T-helper 17 cell (primary cell): Measurements from ENCODE around the gene ZFHX3. TPM values are rescaled to one million over a fixed set of nuclear protein-coding genes. Genes with fewer than 3 reads are reported as not detected.

Experiments
- ATAC-seq: fragments of 150-1000 bp; cut with Tn5 transposase; 2 replicates; pipeline ENCODE4 v1.10.0; 2021; ENCODE audit warnings: mild to moderate bottlenecking, moderate library complexity
- DNase-seq, 3 donors: peaks; one replicate each; pipeline versions ENCODE4 v3.0.0 to v3.0.0-alpha.2; 2020 to 2021
- H3K9me3 ChIP-seq: one replicate; pipeline ENCODE4 v1.7.0; 2013; ENCODE audit warnings: low read length, mild to moderate bottlenecking; ENCODE audit not compliant: control insufficient read depth, poor library complexity, severe bottlenecking
- H3K27ac Mint-ChIP-seq: one replicate; pipeline ENCODE4 v1.8.0; 2022; ENCODE audit warnings: mild to moderate bottlenecking, moderate library complexity, mixed read lengths
- H3K27me3 Mint-ChIP-seq: one replicate; pipeline ENCODE4 v1.8.0; 2022; ENCODE audit warnings: mixed read lengths
- H3K36me3 Mint-ChIP-seq: one replicate; pipeline ENCODE4 v1.8.0; 2022; ENCODE audit warnings: low read depth, mixed read lengths
- H3K4me1 Mint-ChIP-seq: one replicate; pipeline ENCODE4 v1.8.0; 2022; ENCODE audit warnings: mild to moderate bottlenecking, mixed read lengths
- H3K4me3 Mint-ChIP-seq: one replicate; pipeline ENCODE4 v1.8.0; 2022; ENCODE audit warnings: mild to moderate bottlenecking, moderate library complexity, mixed read lengths
- total RNA-seq, 4 donors: library from RNA in 2 of 4; stranded (reverse) in 2 of 4; gene quantifications; one replicate each; pipeline ENCODE4 v1.2.3 and lab custom pipeline; 2022 to 2026

ZFHX3 gene
- total RNA-seq, 2 donors from 2014 or later = 0.94 to 2.2 TPM

DNA sequence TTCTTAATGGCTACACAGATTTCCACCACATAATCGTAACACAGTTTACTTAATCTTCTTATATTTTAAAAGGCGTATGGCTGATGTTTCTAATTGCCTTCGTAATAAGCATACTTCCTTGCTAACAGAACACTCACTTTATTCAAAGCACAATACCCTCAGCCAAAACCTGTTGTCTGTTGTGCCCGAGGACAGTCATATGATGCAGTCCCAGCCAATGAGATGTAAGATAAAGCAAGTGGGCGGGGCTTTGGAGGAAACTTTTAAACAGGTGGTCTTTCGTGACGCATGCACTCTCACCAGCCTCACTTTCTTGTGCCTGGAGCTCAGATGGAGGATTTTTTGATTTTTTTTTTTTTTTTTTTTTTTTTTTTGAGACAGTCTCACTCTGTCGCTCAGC lies 174.1 kb downstream of the ZFHX3 start:
- Mint-ChIP-seq H3K4me3 (no peak overlapping the region), H3K36me3 (no peaks in the 10 kb centered on the region), H3K4me1 (no peaks in the 10 kb centered on the region), H3K27me3 (peaks cover 14% of the 10 kb centered on the region), H3K27ac (no peak overlapping the region)
- ATAC-seq (no peak), DNase-seq (no peak)
- no peaks in the 10 kb centered on the region for H3K9me3 ChIP-seq

DNA sequence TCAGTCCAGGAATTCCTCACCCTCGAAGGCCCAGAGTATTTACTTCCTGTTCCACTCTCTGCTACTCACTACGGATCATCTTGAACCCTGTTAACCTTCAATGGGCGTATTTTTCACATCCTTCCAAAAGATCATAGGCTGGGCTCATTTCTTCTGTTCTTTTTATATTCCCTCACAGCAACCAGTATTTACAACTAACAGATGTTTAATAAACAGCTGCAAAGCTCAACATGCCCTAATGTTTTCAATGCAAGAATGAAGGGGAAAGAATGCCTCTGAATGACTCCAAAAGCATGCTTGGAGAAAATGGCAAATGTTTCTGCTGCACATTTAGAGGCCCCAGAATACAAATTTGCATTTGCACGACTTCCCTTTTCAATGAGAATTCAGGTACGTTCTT lies 174.9 kb downstream of the ZFHX3 start:
- Mint-ChIP-seq H3K36me3 (no peaks in the 10 kb centered on the region), H3K27me3 (peaks cover 14% of the 10 kb centered on the region), H3K4me1 (no peaks in the 10 kb centered on the region), H3K27ac (no peak overlapping the region), H3K4me3 (no peak overlapping the region)
- DNase-seq (no peak), ATAC-seq (no peak)
- H3K9me3 ChIP-seq = no peaks in the 10 kb centered on the region

DNA sequence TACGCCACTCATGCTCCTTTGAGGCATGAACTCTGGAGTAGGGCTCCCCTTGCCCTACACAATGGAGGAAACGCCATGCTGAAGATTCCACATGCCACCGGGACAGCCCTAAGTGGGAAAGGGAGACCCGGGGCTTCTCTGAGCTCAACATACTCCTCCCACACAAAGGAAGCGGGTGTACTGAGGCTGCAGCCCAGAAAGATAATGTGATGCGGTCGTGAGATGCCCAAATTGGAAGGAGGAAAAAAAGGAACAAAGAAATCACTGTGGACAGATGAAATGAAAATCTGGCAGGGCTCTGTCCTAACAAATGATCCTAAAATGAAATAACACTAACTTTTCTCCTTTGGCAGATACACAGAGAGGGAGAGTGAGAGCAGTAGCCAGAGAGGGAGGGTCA lies 182.1 kb downstream of the ZFHX3 start:
- DNase-seq (no peak), ATAC-seq (no peak)
- no peaks in the 10 kb centered on the region for H3K4me1 Mint-ChIP-seq
- no peaks in the 10 kb centered on the region for H3K9me3 ChIP-seq
- H3K27me3 Mint-ChIP-seq = peaks cover 4% of the 10 kb centered on the region
- H3K36me3 Mint-ChIP-seq = no peaks in the 10 kb centered on the region
- H3K27ac Mint-ChIP-seq = no peak overlapping the region
- no peak overlapping the region for H3K4me3 Mint-ChIP-seq

DNA sequence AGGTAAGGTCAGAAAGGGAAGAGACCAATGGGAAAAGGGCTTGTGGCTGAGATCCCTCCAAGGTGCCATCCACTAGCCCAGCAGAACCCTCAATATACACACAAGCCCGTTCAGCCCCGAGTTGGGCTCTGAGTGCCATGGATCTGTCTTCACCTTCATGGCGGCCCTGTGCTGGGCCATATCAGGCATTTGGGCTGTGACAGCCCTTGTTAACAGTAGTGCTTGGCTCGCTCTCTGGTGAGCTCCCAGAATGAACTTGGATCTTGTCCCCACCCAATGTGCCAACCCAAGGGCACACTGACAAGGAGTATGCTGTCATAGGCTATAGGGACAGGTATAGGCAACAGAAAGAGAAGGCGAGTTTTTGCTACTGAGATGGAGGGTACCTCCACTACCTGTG lies 182.7 kb downstream of the ZFHX3 start:
- no peak overlapping the region for H3K4me3 Mint-ChIP-seq
- DNase-seq = no peak
- no peak overlapping the region for H3K27ac Mint-ChIP-seq
- H3K36me3 Mint-ChIP-seq = no peaks in the 10 kb centered on the region
- H3K4me1 Mint-ChIP-seq = no peaks in the 10 kb centered on the region
- peaks cover 9% of the 10 kb centered on the region for H3K27me3 Mint-ChIP-seq
- no peaks in the 10 kb centered on the region for H3K9me3 ChIP-seq
- ATAC-seq = no peak

DNA sequence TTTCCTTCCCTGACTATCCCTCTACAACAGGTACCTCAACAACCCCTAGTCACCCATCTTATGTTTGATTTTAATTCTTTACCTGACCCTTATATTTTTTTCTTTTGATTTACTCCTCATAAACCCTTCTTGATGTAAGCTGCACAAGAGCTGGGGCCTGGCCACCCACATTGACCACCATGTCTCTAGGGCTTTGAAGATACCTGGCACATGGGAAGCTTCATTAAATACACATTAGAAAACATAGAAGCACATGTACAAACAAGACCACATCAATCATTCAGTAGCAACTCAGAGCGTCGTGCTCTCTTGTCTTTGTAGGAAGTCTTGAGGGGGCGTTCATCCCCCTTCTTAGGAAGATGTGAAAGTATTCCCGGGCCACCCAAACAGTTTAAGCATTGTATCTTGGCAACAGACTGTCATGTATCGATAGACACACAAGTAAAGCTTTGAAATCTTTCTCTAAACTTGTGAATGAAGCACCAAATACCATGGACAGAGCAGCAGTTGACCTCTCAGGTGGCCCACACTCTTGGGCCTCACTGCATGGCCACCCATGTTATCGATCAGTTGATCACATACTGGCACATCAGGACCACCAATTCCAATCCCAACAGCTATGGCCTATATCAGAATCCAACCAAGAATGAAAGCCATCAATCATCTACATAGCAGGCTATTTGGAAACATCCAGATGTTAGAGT lies 183.6 kb downstream of the ZFHX3 start:
- ATAC-seq = no peak
- no peak for DNase-seq
- no peak overlapping the region for H3K4me3 Mint-ChIP-seq
- peaks cover 14% of the 10 kb centered on the region for H3K27me3 Mint-ChIP-seq
- H3K27ac Mint-ChIP-seq = no peak overlapping the region
- H3K9me3 ChIP-seq = no peaks in the 10 kb centered on the region
- H3K4me1 Mint-ChIP-seq = no peaks in the 10 kb centered on the region
- no peaks in the 10 kb centered on the region for H3K36me3 Mint-ChIP-seq

DNA sequence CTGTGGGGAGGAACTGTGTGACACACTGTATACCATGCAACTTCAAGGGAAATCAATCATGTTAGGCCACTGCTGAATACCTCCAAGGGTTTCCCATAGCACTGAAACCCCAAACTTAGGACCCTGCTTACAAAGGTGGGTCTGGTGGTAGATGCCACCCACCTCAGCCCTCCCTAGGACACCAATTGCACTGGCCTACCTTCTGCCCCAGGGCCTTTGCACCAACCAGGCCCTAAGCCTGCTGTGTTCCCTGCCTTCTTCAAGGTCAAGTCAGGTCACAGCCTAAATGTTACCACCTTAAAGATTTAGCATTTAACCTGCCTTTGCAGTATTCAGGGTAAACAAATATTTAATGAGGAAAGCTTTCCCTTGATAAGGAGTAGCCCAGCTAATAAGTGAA lies 185.8 kb downstream of the ZFHX3 start:
- no peaks in the 10 kb centered on the region for H3K36me3 Mint-ChIP-seq
- no peaks in the 10 kb centered on the region for H3K9me3 ChIP-seq
- DNase-seq (no peak), ATAC-seq (no peak)
- H3K27me3 Mint-ChIP-seq = peaks cover 28% of the 10 kb centered on the region
- H3K27ac Mint-ChIP-seq = no peak overlapping the region
- H3K4me1 Mint-ChIP-seq = no peaks in the 10 kb centered on the region
- no peak overlapping the region for H3K4me3 Mint-ChIP-seq

DNA sequence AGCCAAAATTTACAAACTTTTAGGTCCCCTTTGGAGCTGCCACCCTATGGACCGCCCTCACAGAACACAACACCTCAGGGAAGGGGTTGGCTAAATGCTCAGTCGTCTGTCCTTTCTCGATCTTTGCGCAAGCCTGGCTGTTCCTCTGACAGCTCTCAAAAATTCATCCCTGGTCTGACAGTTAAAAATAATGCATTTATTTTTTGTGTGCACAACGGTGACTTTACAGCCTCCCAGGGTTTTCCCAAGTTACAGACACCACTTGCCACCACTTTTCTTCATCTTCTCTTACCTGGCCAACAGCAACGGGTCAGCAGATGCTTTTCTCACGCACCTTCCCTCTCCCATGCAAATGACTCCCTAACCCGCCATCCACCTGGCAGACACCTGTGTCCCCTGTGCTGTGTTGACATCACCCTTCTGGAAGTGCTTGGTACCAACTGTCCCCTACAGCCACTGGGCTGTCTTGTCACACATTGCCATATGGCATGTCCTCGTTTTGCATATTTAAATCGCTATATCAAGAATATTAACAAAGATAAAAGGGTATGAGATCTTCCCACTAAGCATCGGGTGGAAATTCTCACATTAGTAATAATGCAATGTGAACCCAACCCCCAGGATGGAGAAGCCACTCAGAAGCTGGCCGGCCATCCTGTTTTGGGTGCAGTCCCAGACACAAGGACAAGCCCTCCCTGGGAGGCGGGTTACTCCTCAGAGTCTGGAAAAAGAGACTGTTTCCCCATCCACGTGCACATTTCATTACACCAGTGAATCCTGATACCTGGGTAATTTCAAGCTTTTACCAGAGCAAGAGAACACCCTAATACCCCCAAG lies 187.0 kb downstream of the ZFHX3 start:
- peaks cover 28% of the 10 kb centered on the region for H3K27me3 Mint-ChIP-seq
- no peak overlapping the region for H3K27ac Mint-ChIP-seq
- H3K4me1 Mint-ChIP-seq = no peaks in the 10 kb centered on the region
- no peaks in the 10 kb centered on the region for H3K36me3 Mint-ChIP-seq
- DNase-seq (no peak), ATAC-seq (no peak)
- H3K4me3 Mint-ChIP-seq = no peak overlapping the region
- no peaks in the 10 kb centered on the region for H3K9me3 ChIP-seq

DNA sequence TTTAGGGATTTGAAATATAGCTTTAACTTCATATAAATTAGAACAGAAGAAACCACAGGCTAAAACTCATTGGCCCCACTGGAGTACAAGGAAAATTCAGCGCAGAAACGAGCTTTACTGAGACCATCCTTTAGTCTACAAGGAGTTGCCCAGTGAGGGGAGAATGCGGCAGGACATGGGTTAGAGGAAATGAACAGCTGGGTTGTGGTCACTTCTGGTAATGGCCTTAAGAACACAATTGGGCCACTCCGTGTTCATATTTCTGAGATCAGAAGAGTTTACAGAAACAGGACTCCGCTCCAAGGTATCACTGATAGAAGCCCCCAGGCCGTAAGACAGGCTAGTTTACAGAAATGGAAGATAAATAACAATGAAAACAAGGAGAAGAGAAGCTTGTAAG lies 188.3 kb downstream of the ZFHX3 start:
- Mint-ChIP-seq H3K36me3 (no peaks in the 10 kb centered on the region), H3K4me1 (no peaks in the 10 kb centered on the region), H3K27ac (no peak overlapping the region), H3K27me3 (peaks cover 29% of the 10 kb centered on the region), H3K4me3 (no peak overlapping the region)
- ATAC-seq = no peak
- DNase-seq = no peak
- H3K9me3 ChIP-seq = no peaks in the 10 kb centered on the region

DNA sequence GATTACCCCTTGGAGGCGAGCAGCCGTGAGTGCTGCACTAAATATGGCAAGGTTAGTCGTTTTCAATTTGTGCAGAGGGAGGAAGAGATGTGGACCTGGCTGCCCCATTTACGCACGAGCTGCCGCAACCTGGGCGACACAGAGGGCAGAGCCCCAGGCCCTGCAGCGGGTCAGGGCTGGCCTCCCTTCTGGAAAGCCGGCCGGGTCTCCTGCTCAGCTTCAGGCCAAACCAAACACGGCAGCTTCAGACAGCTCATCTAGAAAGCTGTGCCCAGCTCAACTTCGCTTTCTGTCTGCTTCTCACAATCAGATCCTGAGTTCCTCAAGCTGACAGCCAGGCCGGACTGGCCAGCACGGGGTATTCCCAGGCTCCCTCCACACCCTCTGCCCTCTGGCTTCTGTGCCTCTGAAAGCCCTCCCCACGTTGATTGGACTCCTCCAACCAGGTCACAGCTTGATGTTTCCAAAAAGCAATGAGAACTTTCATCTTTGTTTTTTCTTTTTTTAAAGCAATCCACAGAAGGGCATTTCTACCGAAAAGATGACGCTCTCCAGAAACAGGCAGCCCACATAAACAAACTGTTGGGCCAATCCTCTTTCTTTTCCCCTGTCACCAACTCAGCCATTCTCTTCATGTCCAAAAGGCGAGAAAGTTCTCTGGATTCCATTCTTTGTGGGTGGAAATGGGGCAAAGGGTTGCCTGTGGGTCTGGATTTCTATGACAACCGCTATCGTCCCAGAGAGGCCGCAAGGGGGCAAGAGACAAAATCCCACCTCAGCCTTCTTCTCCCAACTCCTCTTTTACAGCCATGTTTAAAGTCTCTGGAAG lies 189.0 kb downstream of the ZFHX3 start:
- no peaks in the 10 kb centered on the region for H3K9me3 ChIP-seq
- H3K4me1 Mint-ChIP-seq = no peaks in the 10 kb centered on the region
- no peaks in the 10 kb centered on the region for H3K36me3 Mint-ChIP-seq
- H3K27me3 Mint-ChIP-seq = peaks cover 33% of the 10 kb centered on the region
- DNase-seq (no peak), ATAC-seq (no peak)
- H3K4me3 Mint-ChIP-seq = no peak overlapping the region
- H3K27ac Mint-ChIP-seq = no peak overlapping the region

DNA sequence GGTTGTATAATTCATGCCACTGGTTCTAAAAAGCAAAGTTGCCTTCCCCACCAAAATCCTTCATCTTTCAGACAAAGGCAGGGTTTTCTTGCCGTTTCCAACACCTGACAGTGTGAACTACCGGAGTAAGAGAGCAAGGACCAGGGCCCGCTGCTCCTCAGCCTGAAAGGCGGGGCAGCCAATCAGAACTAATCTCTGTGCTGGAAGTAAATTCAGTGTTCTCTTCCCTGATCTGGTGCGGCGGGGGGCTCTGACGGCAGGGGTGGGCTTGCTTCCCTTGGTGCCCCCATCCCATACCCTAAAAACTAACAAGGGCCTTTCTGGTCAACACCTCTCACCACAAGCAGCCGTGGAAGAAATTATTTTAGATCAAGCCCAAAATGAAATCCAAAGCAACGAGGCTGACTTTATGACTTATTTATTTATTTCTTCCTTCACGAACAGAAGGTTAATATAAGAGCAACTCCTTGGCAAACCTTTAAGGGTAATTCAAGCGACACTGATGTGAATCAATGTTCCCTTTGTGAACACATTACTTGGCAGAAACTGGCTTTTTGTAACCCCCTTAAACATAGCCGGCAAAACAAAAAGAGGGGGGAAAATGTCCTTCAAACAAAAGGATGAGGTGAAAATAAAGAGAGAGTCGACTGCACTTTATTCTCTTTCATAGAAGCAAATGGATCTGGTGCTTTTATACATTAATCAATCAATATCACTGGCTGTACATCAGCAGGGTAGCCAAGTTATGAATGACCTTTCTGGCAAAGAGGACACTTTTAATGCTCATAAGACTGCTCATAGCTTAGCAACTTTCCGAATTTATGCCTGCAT lies 189.9 kb downstream of the ZFHX3 start:
- H3K27me3 Mint-ChIP-seq = peaks cover 41% of the 10 kb centered on the region
- H3K27ac Mint-ChIP-seq = no peak overlapping the region
- no peak overlapping the region for H3K4me3 Mint-ChIP-seq
- no peak for ATAC-seq
- DNase-seq = no peak
- H3K36me3 Mint-ChIP-seq = no peaks in the 10 kb centered on the region
- H3K9me3 ChIP-seq = no peaks in the 10 kb centered on the region
- peaks cover 7% of the 10 kb centered on the region for H3K4me1 Mint-ChIP-seq

DNA sequence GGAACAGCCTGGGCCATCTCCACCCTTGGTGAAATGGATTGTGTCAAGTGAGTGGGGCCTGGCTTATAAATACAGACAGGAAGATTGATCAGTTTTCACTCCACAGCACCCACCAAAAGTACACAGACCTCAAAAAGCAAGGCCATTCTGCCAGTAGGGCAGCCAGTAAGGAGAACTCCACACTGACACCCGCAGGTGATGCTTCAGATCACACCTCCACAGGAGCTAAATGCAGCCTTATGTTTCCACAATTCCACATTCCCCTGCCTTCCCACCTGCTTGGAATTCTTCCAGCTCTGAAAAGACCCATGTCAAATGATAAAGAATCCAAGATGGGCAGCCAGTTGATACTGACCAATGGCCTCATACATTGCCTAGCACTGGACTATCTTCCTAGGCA lies 191.1 kb downstream of the ZFHX3 start:
- H3K27ac Mint-ChIP-seq = no peak overlapping the region
- H3K9me3 ChIP-seq = no peaks in the 10 kb centered on the region
- DNase-seq (no peak), ATAC-seq (no peak)
- no peak overlapping the region for H3K4me3 Mint-ChIP-seq
- peaks cover 7% of the 10 kb centered on the region for H3K4me1 Mint-ChIP-seq
- no peaks in the 10 kb centered on the region for H3K36me3 Mint-ChIP-seq
- peaks cover 42% of the 10 kb centered on the region for H3K27me3 Mint-ChIP-seq

DNA sequence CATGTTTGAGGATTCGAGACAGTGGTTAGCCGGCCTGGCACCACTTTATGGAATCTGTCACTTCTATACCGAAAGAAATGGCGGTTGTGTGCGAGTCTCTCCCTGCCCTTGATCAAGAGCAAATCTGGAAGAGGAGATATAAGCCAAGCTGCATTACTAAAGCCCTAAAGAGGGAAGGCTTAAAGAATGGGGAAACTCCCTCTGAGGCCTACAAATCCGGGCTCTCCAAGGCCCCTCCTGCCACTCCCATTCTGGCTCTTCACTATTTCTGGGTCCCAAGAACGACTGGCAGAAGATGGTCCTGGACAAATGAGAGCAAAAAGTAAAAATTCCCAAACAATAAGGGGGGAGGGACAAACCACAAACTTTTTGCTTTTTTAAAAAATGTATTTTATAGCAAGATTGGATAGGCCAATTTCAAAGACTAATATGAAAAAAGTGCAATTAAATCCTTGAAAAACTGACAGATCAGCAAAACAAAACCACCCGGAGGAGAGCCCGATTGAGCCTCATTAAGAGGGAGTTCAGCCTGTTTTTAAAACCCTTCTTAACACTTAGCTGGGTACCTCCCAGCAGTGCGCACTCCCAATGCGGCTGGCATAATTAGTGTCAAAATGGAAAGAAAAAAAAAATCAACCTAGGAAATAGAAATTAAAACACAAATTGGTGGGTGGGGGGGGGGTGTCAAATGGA lies 193.5 kb downstream of the ZFHX3 start:
- Mint-ChIP-seq H3K4me1 (peaks cover 7% of the 10 kb centered on the region), H3K36me3 (no peaks in the 10 kb centered on the region), H3K27me3 (peaks cover 28% of the 10 kb centered on the region), H3K27ac (no peak overlapping the region), H3K4me3 (no peak overlapping the region)
- ATAC-seq (no peak), DNase-seq (no peak)
- H3K9me3 ChIP-seq = no peaks in the 10 kb centered on the region
